Gastroesophageal sphincter (tissue), 4 donors: ENCODE results near the gene ATF7IP. TPM values are rescaled to one million over a fixed set of nuclear protein-coding genes. Genes with fewer than 3 reads are reported as not detected.
A peak's percentile ranks its signal among the peaks of the same experiment; 100 is the strongest.

ENCODE experiments used
- ATAC-seq: fragments of 150-250 bp; one replicate; pipeline ENCODE4 v1.9.1; 2016; ENCODE audit warnings: mild to moderate bottlenecking, moderate library complexity
- H3K27ac ChIP-seq, 4 donors: fragments of 200-600 bp; sonication (generic) in 3 of 4; 1 replicate in 3 of 4; 2 replicates in 1 of 4; pipeline ENCODE4 v1.5.1; 2016 to 2019
- H3K27me3 ChIP-seq: fragments of 200-600 bp; sonication (generic); one replicate; pipeline ENCODE4 v1.5.1; 2019
- H3K36me3 ChIP-seq, 2 donors: fragments of 200-600 bp; sonication (generic); one replicate each; pipeline ENCODE4 v1.5.1; 2019; ENCODE audit warnings: control low read depth in 1 of 2
- H3K4me1 ChIP-seq, 3 donors: fragments of 200-600 bp; sonication (generic); 1 replicate in 2 of 3; 2 replicates in 1 of 3; pipeline ENCODE4 v1.5.1; 2016 to 2019; ENCODE audit warnings: control low read depth in 2 of 3
- H3K4me3 ChIP-seq, 2 donors: fragments of 200-600 bp; sonication (generic); one replicate each; pipeline ENCODE4 v1.5.1; 2019; ENCODE audit warnings: mild to moderate bottlenecking in 1 of 2, moderate library complexity in 1 of 2
- H3K9me3 ChIP-seq, 3 donors: fragments of 200-600 bp; sonication (generic); one replicate each; pipeline ENCODE4 v1.5.1; 2017 to 2019; ENCODE audit warnings: control low read depth in 2 of 3
- CTCF ChIP-seq, 4 experiments: fragments of 200-600 bp in 2 of 4; fragments of 450-650 bp in 2 of 4; sonication (generic) in 1 of 4; IDR thresholded peaks; one replicate each; pipeline ENCODE4 v1.5.1; 2017 to 2019; ENCODE audit warnings: antibody characterized with exemption in 4 of 4, mild to moderate bottlenecking in 2 of 4, moderate library complexity in 2 of 4
- EP300 ChIP-seq: sonication (generic); formaldehyde crosslinking; IDR thresholded peaks from one replicate; pipeline ENCODE4 v1.6.1; 2017; ENCODE audit warnings: antibody characterized with exemption, mild to moderate bottlenecking
- POLR2A ChIP-seq, 2 donors: fragments of 450-650 bp; IDR thresholded peaks; one replicate each; pipeline ENCODE4 v1.6.1; 2017; ENCODE audit warnings: antibody characterized with exemption in 2 of 2, mild to moderate bottlenecking in 2 of 2, moderate library complexity in 1 of 2
- POLR2AphosphoS5 ChIP-seq: sonication (generic); formaldehyde crosslinking; IDR thresholded peaks from one replicate; pipeline ENCODE4 v1.6.1; 2017; ENCODE audit warnings: antibody characterized with exemption
- WGBS, 2 donors: methylation state at CpG; one replicate each; pipeline ENCODE4 v1.1.5; 2018; ENCODE audit warnings: low coverage in 1 of 2; 5-methylcytosine and 5-hydroxymethylcytosine counted together
- total RNA-seq, 4 donors: library from RNA; depleted of rRNA; stranded (reverse); fragments of >200 nt; gene quantifications; one replicate each; pipeline ENCODE4 v1.1.0, GENCODE V29; 2016

Gene ATF7IP
- total RNA-seq, 4 donors from 2014 or later, result 32.0 to 71.8 (median 32.7) TPM

- Histone ChIP-seq H3K4me3 (no peak overlapping the region), H3K36me3 (peaks cover 0 to 12% of the 10 kb centered on the region in 2 donors), H3K27ac (no peak overlapping the region), H3K27me3 (no peaks in the 10 kb centered on the region), H3K9me3 (peaks cover 0 to 19% (median 4%) of the 10 kb centered on the region in 3 donors), H3K4me1 (peaks cover 0 to 27% (median 8%) of the 10 kb centered on the region in 3 donors)
- TF ChIP-seq CTCF (IDR thresholded peaks at IDR 0.05) (no peak), EP300 (no peak), POLR2AphosphoS5 (no peak), POLR2A (IDR thresholded peaks at IDR 0.05) (no peak)
- ATAC-seq, result no peak
Measured at GRCh38 chr12:14379508-14379907, 14.0 kb downstream of the ATF7IP start.

DNA sequence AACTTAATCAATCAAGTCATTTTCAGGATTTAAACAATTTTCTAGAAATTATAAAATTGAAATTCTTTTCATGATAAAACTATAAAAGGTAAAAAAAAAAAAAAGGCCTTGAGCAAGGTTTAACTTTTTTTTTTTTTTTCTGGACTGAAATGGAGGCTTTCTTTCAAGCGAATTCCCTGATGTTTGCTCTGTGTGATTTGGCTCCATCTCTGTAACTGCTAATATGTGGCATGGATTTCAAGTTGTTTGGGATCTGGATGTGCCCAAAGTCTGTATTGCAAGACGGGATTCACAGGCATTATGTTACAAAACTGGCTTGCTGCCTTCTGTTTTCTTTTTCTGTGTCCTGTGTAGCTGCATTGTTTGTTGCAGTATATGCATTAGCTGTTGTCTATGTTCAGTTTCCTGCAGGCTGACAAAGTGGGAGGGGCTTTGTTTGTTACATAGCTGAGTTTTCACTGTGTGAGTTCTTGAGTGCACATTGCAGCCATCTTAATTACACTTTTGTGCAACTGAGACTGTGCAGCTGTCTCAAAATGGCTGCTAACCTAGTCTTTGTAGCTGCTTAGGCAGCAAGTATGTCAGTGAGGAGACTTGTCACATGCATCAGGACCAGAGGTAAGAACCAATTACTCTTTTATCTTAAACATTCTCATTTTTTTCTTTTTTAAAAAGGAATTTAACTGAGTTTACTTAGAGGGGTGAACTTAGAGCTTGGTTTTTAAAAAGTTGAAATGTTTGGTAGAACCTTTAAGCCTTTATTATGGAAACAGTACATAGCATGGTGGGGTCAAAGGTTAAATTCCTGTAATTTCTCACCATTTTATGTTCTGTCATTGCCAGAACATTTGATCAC is 19.5 kb downstream of the ATF7IP start:
- TF ChIP-seq POLR2AphosphoS5 (peak; percentile 28), EP300 (no peak)
- Histone ChIP-seq H3K4me3 (peak overlapping the region; percentile 21 to 34), H3K36me3 (peaks cover 0 to 5% of the 10 kb centered on the region in 2 donors), H3K27ac (peak overlapping the region; percentile 29 to 63 (median 58)), H3K27me3 (no peaks in the 10 kb centered on the region), H3K9me3 (peaks cover 0 to 11% (median 0%) of the 10 kb centered on the region in 3 donors), H3K4me1 (peaks cover 5 to 43% (median 8%) of the 10 kb centered on the region in 3 donors)
- ATAC-seq, result peak; percentile 91
- 0 to 2% methylated on average over 1 to 2 of the region's 2 CpGs for WGBS, 2 donors

DNA sequence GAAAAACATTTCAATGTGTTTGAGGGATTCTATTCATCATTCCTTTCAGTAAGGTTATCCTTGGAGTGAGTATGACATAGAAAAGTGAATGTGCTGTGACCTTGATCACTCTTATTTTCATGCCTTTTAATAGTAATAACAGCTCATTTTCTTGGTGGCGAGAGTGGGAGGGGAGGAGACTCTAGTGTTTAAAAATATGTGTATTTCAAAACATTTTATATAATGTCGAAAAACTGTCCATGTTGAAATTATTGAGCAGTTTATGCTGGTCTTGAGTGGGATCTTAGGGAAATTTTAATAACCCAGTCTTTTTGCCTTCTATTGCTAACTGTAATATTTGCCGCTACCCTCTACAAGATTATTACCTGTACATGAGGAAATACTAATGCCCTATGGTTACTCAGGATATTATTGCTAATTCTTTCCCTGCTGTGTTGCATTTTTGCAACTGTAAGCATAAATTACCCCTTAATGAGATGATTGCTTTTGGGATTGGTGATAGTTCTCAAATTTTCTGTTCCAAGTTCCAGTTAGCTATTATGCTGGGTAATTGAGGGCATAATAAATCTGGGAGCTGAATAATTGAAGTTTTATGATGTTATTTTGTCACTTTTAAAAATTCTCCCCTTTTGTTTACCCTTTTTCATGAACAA is 21.9 kb downstream of the ATF7IP start:
- Histone ChIP-seq H3K9me3 (peaks cover 0 to 3% (median 0%) of the 10 kb centered on the region in 3 donors), H3K27me3 (no peaks in the 10 kb centered on the region), H3K36me3 (peaks cover 0 to 5% of the 10 kb centered on the region in 2 donors), H3K4me1 (peaks cover 5 to 64% (median 10%) of the 10 kb centered on the region in 3 donors), H3K4me3 (no peak overlapping the region), H3K27ac (no peak overlapping the region)
- no peak for ATAC-seq
- TF ChIP-seq CTCF (IDR thresholded peaks at IDR 0.05), result no peak
- TF ChIP-seq EP300, result no peak
- no peak for TF ChIP-seq POLR2AphosphoS5
- no peak for TF ChIP-seq POLR2A (IDR thresholded peaks at IDR 0.05)
- WGBS, 2 donors, result 67 to 83% methylated on average over 3 of the region's 3 CpGs

- WGBS, 2 donors, result 71 to 85% methylated on average over 3 of the region's 3 CpGs
- TF ChIP-seq POLR2A (IDR thresholded peaks at IDR 0.05), result no peak
- TF ChIP-seq EP300, result no peak
- no peak for TF ChIP-seq POLR2AphosphoS5
- TF ChIP-seq CTCF (IDR thresholded peaks at IDR 0.05), result no peak
- Histone ChIP-seq H3K27ac (peak overlapping the region in 3 of 4 donors; percentile 47 to 62 (median 55)), H3K27me3 (no peaks in the 10 kb centered on the region), H3K9me3 (peaks cover 0 to 3% (median 0%) of the 10 kb centered on the region in 3 donors), H3K4me3 (no peak overlapping the region), H3K36me3 (peaks cover 0 to 5% of the 10 kb centered on the region in 2 donors), H3K4me1 (peaks cover 0 to 64% (median 9%) of the 10 kb centered on the region in 3 donors)
- ATAC-seq, result no peak
Measured at GRCh38 chr12:14390449-14390848, 25.0 kb downstream of the ATF7IP start.

DNA sequence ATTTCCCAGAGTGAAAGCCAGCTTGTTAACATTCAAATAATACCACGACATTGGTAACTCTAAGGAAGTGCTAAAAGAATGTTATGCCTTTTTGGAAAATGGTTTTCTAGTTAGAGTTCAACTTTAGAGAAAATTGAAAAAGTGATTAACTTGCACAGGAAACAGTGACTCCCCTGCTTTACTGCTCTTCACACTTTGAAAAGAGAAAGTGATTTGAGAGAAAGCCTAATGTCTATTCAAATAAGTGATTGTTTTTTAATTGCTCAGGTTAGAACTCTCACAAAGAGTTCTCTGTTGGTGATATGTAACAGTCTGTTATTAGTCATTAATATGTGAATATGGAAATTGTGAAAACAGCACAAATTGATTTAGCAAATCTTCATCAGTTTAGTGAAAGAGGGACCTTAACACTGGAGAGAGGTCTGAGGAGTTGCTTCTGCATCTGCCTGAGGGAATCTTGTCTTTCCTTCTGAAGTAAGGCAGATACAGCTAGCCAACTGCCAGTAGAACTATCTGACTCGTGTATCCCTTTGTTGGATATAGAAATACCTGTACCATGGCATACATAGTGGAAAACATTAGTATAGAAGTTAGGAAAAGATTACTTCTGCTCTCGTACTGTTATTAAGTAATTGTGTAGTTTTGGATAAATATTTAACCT is 25.5 kb downstream of the ATF7IP start:
- peaks cover 0 to 64% (median 13%) of the 10 kb centered on the region in 3 donors for H3K4me1 ChIP-seq
- WGBS, 2 donors, result 14 to 21% methylated on average over 3 of the region's 3 CpGs

More for the DNA sequence above, 25.5 kb downstream of the ATF7IP start:
- peaks cover 0 to 5% of the 10 kb centered on the region in 2 donors for H3K36me3 ChIP-seq
- TF ChIP-seq CTCF (IDR thresholded peaks at IDR 0.05), result no peak
- no peak for ATAC-seq
- no peaks in the 10 kb centered on the region for H3K27me3 ChIP-seq
- H3K9me3 ChIP-seq, result peaks cover 0 to 3% (median 0%) of the 10 kb centered on the region in 3 donors
- H3K4me3 ChIP-seq, result no peak overlapping the region
- H3K27ac ChIP-seq, result peak overlapping the region; percentile 47 to 62 (median 58)
